ENCODE measurements around the gene CACNA1D. TPM values are rescaled to one million over a fixed set of nuclear protein-coding genes. Genes with fewer than 3 reads are reported as not detected.

The CACNA1D gene
- total RNA-seq, 2 donors from 2014 or later, result 0.68 to 1.5 TPM

- H3K36me3 ChIP-seq, result no peaks in the 10 kb centered on the region
- ATAC-seq (ENCODE audit: insufficient number of reproducible peaks, low FRiP score, low read depth) (no peak), DNase-seq (ENCODE audit: low spot score) (no peak)
- no peak overlapping the region for H3K4me3 ChIP-seq
- H3K27me3 ChIP-seq (replicated peaks; ENCODE audit: insufficient read depth), result no peaks in the 10 kb centered on the region
- no peaks in the 10 kb centered on the region for H3K4me1 ChIP-seq (ENCODE audit: control insufficient read depth in 1 of 2, low read depth in 2 of 2)
- no peaks in the 10 kb centered on the region for H3K9me3 ChIP-seq
- no peak overlapping the region for H3K27ac ChIP-seq
- TF ChIP-seq CTCF (IDR thresholded peaks at IDR 0.05), result no peak
Observed at GRCh38 chr3:53747559-53747958, 253.1 kb downstream of the CACNA1D start.

DNA sequence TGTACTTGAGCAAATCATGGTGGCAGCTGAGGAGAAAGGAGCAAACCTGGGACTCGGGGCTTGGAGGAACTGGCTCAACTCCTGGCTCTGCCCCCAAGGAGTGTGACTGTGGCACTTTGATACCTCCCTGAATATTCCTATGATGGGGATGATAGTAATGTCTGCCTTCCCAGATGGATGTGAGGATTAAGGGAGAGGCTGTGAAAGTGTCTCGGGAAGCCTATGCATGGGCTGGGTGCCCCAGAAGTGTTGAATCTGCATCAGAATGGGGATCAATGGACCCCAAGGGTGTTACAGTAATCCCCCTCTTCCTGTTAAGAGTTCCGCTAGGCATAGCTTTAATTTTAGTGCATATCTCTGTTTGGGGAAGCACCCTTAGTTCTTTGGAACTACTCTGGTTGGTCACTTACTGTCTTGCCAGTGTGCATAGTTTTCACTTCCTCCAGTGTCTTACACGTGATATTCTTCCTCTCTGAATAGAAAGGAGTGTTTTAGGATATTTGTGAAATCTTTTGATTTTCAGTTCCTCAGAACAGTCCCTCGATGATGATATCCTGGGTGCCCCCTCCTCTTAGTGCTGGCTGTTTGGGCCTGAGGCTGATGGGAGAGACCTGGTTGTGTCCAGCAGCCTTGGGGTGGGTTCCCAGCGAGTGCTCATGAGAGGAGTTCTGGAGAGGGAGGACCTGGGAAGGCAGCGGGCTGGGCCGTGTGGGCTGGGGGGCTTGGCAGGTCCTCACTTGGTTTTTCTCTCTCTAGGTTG lies 254.3 kb downstream of the CACNA1D start:
- no peak for ATAC-seq (ENCODE audit: insufficient number of reproducible peaks, low FRiP score, low read depth)
- DNase-seq (ENCODE audit: low spot score), result no peak

DNA sequence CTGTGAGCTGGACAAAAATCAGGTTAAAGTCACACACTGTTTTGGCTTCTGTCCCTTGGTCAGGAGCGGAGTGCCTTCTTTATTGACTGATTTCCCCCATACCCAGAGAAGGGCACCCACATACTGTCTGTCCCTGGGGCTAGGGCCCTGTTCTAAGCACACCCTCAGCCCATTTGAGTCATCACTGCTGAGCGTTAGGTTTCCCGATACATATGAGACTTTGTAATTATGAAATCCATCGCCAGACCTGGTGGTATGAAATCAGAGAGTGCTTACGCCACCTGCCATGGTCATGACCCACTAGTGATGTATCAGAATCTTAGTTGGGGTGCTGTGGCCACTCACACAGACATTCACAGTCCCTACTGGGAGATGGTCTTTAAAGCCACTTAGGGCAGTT lies 255.0 kb downstream of the CACNA1D start:
- no peak overlapping the region for H3K4me3 ChIP-seq
- H3K9me3 ChIP-seq, result no peaks in the 10 kb centered on the region
- no peak overlapping the region for H3K27ac ChIP-seq
- no peak for DNase-seq (ENCODE audit: low spot score)
- ATAC-seq (ENCODE audit: insufficient number of reproducible peaks, low FRiP score, low read depth), result no peak
- no peaks in the 10 kb centered on the region for H3K36me3 ChIP-seq
- no peaks in the 10 kb centered on the region for H3K4me1 ChIP-seq (ENCODE audit: control insufficient read depth in 1 of 2, low read depth in 2 of 2)
- no peak for TF ChIP-seq CTCF (IDR thresholded peaks at IDR 0.05)
- H3K27me3 ChIP-seq (replicated peaks; ENCODE audit: insufficient read depth), result no peaks in the 10 kb centered on the region

More for the DNA sequence above, 254.3 kb downstream of the CACNA1D start:
- H3K27ac ChIP-seq, result no peak overlapping the region
- TF ChIP-seq CTCF (IDR thresholded peaks at IDR 0.05), result no peak
- no peaks in the 10 kb centered on the region for H3K4me1 ChIP-seq (ENCODE audit: control insufficient read depth in 1 of 2, low read depth in 2 of 2)
- no peak overlapping the region for H3K4me3 ChIP-seq
- H3K27me3 ChIP-seq (replicated peaks; ENCODE audit: insufficient read depth), result no peaks in the 10 kb centered on the region
- H3K9me3 ChIP-seq, result no peaks in the 10 kb centered on the region
- no peaks in the 10 kb centered on the region for H3K36me3 ChIP-seq

- DNase-seq (ENCODE audit: low spot score) (no peak), ATAC-seq (ENCODE audit: insufficient number of reproducible peaks, low FRiP score, low read depth) (no peak)
- no peaks in the 10 kb centered on the region for H3K9me3 ChIP-seq
- H3K36me3 ChIP-seq, result no peaks in the 10 kb centered on the region
- no peaks in the 10 kb centered on the region for H3K4me1 ChIP-seq (ENCODE audit: control insufficient read depth in 1 of 2, low read depth in 2 of 2)
- H3K27ac ChIP-seq, result no peak overlapping the region
- no peak overlapping the region for H3K4me3 ChIP-seq
- no peak for TF ChIP-seq CTCF (IDR thresholded peaks at IDR 0.05)
- no peaks in the 10 kb centered on the region for H3K27me3 ChIP-seq (replicated peaks; ENCODE audit: insufficient read depth)
Observed at GRCh38 chr3:53750253-53751210, 256.1 kb downstream of the CACNA1D start.

- H3K4me3 ChIP-seq, result no peak overlapping the region
- DNase-seq (ENCODE audit: low spot score) (no peak), ATAC-seq (ENCODE audit: insufficient number of reproducible peaks, low FRiP score, low read depth) (no peak)
- no peaks in the 10 kb centered on the region for H3K27me3 ChIP-seq (replicated peaks; ENCODE audit: insufficient read depth)
- no peaks in the 10 kb centered on the region for H3K36me3 ChIP-seq
- H3K4me1 ChIP-seq (ENCODE audit: control insufficient read depth in 1 of 2, low read depth in 2 of 2), result no peaks in the 10 kb centered on the region
- H3K27ac ChIP-seq, result no peak overlapping the region
- no peaks in the 10 kb centered on the region for H3K9me3 ChIP-seq
- no peak for TF ChIP-seq CTCF (IDR thresholded peaks at IDR 0.05)
Observed at GRCh38 chr3:53753518-53754183, 259.2 kb downstream of the CACNA1D start.

All from thoracic aorta (tissue), 2 donors.